SIG-M5 (cell line): ENCODE results near the gene LMO2.

ENCODE experiments used
- DNase-seq: peaks from one replicate; lab custom pipeline; 2025; lab: John Stamatoyannopoulos, UW

LMO2 gene

DNA sequence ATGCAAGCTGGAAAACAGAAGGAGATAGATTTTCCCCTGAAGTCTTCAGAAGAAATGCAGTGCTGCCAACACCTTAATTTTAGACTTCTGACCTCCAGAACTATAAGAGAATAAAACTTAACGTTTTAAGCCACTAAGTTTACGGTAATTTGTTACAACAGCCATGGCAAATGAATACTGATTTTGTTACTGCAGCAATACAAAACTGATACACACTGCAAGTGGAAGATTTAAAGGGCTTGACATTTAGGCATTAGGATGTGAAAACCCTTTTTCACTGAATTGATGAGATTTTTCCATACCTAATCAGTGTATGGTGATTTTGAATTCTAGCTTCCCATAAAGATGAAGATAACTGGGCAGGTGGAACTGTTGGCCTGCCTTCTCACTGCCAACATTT lies 22.1 kb upstream of the LMO2 start:
- DNase-seq = no peak

DNA sequence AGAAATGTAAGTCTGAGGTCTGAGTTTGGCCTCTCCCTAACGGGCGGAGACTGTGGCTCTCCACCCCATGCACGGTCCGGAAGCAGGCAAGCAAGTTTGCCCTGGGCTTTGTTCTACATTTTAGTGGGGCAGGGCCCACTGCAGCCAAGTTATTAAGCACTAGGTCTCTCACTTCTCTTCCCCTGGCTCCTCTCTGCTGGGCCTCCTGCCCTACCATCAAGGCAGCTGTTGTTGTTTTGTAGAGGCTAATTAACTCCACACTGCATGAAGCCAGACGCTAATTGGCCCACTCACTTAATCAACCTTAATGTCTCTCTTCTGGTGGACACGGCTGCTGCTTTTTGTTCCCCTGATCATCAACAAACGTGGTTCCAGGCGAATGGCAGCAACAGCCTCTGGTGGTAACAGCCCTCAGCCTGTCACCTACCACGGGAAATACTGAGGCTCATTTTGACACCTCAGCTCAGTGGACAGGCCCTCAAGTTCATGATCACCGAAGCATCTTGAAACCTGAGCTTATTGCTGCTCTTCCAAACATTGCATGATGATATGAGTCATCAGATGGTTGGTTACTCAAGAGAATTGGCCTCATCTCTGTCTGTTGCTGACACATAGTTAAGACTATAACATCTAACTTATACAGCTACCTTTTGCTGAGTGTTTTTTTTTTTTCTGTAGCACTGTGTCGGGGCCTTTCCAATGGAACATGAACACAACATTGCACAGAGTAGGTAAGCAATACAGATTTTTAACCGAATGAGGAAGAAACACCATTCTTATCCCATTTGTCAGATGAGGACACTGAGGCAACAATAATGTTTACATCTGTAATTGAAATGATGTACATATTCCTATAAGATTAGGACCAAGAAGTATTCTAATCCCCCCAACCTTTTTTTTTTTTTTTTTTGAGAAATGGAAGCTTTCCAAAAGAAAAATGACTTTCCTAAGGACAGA lies 20.8 kb upstream of the LMO2 start:
- DNase-seq = peak; percentile 64

DNA sequence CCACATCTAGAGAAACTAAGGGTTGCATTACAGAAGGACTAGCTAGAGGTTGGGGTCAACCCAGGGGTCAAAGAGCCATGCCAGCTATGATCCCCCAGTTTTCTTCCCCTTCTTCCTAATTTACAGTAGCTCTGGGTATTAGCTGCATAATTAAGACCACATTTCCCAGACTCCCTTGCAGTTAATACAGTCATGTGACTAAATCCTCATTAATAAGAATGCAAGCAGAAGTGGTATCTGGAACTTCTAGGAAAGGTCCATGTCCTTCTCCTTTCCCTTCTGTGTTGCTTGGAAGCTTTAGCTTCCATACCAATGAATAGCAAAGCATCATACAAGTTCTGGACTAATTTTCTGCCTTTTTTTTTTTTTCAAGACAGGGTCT lies 19.1 kb upstream of the LMO2 start:
- DNase-seq = no peak

DNA sequence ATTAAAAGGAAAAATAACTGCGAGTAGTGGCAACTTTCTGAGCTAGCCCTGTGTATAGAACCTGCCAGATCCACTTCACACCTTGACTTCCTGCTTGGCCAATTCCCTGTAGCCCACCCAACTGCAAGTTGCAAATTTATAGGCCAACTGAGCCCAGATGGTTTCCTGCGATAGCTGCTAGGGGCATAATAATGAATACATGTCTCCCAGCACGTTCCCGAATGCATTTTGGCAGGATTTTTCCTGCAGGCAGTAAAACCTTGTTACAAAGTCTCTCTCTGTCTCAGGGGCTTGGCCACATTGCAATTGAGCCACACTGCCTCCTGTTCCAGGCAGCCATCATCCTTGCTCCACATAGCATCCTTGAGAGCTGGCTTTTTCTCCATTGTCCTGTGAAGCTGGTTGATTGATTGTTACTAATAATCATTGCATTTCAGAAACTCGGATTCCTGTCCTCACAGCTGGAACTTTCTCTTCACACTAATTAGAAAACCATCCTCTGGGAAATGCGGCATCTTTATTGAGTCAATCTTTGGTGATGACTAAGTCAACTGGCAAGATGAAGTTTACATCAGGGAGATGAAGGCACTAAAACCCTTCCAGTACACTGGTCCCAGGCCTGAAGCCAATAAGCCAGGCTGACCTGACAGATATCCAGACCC lies 18.6 kb upstream of the LMO2 start:
- no peak for DNase-seq

DNA sequence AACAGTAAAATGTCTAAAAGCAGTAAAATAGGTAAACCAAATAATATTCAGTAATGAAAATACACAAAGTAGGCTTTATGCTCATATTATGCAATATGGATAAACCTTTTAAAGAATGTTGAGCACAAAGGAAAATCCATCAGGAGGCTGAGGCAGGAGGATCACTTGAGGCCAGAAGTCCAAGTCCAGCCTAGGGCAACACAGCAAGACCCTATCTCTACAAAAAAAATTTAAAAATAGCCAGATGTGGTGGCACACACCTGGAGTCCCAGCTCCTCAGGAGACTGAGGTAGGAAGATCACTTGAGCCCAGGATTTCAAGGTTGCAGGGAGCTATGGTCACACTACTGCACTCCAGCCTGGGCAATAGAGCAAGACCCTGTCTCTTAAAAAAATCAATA lies 17.7 kb upstream of the LMO2 start:
- DNase-seq = no peak

DNA sequence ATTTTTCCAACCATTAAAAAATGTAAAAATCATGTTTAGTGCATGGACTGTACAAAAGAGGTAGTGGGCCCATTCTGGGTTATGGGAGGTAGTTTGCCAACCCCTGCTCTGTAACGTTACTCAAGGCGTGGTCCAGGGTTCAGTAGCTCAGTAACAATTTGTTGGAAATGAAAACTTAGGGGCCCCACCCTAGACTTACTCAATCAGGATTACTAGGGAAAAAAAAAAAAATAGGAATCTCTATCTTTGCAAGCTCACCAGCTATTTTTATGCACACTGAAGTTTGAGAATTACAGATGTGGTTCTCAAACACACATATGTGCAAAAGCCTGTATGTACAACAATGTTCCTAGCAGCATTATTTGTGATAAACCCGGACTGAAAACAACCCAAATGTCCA lies 17.3 kb upstream of the LMO2 start:
- DNase-seq = no peak

DNA sequence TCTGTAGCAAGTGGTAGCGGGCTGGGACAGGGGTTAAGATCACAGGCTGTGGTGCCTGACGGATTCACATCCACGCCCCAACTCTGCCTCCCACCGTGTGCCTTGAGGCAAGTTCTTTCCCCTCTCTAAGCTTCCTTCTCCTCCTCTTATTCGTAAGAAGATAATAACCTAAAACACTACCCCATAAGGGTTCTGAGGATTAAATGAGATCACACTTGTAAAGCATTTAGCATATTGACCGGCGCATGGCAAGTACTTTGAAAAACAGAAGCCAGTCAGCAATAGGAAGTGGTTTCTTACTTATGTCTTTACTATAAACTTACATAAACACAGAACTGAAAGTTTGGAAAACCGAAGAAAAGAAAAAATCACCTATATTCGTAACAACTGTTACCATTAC lies 15.5 kb upstream of the LMO2 start:
- DNase-seq = no peak

DNA sequence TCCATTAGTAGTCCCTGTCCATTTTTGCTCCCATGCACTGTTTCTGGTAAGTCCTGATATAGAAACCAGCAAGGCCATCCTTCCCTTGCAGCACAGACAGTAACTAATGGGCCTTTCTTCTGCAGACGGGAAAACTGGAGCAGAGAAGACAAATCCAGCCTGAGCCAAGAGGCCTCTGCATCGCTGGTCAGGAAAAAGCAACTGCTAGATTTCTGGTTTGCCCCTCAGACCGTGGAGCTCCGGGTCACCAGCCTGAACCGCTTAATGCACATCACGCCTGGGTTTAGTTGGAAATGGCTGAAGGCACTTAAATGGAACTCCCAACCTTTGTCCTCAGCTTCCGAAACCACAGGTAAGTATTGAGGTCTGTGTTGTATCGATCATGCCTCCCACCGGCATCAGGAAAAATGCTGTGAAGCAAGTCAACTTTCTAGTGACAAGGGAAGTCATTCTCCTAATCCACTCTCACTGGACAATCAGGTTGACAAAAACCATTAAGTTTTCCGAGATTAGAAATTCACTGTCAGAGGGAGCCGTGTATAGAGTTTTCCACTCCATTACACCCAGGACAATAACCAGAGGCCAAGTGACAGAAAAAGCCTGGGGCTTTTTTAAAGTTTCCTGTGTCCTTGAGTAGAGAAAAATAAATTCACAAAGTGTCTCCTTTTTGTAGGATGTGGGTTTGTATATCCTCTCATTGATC lies 14.8 kb upstream of the LMO2 start:
- no peak for DNase-seq

DNA sequence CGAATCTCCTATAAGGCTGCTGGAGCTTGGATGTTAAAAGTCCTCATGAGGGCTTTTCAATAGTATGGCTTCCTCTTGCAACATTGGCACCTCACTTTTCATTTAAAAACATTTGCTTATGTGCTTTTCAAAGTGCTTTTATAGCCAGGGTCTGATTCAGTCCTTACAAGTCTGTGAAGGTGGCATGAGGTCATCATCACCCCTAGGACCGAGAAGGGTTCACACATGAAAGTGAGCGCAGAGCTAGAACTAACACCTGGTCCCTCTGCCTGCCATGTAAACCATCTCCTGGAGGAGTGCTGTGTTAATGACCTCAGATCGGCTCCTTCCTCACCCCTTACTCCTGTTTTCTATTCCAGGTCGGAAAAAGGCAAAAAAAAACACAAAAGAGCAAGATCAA lies 12.2 kb upstream of the LMO2 start:
- no peak for DNase-seq

DNA sequence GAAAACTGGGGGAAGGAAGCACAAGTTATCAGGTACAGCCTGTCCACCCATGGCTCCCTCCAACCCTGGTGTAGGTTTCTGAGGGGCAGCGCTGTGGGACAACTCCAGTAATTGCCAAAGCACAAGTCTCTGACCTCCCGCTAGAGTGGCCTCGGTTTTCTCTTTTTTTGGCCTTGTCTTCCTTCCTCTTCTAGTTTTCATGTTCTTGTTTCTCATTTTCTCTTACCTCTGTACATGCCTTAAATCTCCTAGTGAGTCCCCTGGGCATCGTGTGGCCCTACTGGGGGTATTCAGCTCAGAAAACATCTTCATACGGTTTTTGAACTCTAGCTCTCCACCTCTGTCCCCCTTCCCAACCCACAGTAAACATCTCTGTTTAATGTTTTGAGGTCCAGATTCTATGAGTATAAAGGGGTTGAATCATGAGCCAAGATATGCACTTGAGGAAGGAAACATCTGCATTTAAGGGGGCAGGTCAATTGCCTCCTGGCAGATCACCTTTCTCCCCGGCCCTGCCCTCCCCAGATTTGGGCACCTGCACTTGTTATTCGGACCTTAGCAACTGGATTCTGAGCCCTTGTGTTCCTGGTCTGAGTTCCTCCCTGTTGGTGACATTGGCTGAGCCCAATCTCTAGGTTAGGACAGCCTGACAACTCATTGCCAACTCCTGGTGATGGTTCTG lies 8.4 kb upstream of the LMO2 start:
- no peak for DNase-seq

DNA sequence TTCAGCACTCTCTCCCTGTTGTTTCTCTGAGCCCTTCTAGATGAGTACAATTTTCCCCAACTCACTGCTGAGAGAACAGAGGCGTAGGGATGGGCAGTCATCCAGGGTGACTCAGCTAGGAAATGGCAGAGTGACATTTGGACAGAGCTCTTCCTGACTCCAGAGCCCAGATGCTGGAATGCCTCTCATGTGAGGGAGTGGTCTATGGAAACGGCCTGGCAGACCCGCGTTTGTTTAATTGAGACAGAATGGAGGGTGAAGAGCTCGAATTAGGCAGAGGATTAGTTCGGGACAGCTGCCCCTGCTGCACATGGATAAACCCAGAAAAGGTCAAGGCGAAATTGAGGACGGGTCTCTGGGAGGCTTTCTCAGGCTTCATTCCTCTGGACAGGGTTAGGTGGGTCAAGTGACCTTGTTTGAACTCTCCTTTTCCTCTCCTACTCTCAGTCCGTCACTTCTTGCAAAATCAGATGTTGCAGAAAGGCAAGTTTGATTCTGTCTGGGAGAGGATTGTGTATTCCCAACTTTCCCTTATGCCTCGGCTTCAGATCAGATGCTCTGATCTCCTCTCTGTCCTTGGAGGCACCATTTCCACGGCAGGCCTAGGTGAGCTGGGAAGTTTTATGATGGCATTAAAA lies 7.6 kb upstream of the LMO2 start:
- no peak for DNase-seq

DNA sequence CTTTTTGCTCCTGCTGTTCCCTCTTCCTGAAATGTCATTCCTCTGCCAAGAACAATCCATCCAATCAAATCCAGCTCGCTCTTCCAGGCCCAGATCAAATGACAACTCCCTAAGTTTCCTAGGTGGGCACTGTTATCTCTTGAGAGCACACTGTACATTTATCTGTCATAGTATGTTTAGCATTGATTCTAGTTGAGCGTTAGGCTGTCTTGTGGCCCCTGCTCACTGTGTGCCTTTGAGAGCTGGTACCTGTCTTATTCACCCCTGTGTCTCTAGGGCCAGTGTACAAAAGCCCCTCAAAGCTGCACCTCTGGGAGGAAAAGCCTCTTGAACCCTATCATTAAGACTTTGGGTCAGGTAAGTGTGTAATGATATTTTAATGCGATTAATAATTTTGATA lies 7.1 kb upstream of the LMO2 start:
- no peak for DNase-seq

DNA sequence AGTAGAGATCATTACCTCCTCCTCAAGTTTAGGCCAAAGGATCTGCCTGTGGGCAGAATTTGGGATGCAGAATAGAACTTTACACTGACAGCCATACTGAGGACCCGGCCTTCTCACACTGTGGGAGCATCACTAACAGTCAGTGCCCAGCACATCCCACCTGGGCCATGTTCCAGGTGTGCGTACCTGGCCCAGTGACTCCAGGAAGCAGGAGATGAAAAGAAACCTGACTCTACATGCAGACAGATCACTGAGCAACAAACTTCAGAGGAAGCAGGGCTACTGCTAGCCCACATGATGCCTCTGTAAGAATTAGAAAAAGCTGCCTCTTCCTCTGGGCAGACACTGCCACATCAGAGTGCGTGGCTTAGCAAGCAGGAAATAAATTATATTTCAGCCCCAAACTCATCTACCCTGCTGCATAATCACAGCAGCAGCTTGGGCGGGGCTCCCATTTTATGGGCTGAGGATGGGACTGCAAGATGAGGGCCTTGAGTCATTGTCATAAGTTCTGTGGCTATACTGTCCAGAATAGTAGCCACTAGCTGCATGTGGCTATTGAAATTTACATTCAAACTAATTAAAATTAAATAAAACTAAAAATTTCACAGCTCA lies 6.0 kb upstream of the LMO2 start:
- DNase-seq = no peak

DNA sequence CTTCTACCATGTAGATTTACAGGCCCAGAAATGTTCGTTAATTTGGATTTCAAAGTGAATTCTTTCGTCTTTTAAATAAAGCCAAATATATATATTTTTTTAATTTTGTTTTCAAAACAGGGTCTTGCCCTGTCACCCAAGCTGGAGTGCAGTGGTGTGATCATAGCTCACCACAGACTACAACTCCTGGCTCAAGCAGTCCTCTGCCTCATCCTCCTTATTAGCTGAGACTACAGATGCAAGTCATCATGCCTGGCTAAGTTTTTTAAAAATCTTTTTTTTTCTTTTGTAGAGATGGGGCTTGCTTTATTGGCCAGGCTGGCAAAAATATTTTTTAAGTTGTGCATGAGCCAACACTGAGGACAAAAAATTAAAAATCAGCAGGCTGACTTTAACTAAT lies 5.0 kb upstream of the LMO2 start:
- DNase-seq = no peak

DNA sequence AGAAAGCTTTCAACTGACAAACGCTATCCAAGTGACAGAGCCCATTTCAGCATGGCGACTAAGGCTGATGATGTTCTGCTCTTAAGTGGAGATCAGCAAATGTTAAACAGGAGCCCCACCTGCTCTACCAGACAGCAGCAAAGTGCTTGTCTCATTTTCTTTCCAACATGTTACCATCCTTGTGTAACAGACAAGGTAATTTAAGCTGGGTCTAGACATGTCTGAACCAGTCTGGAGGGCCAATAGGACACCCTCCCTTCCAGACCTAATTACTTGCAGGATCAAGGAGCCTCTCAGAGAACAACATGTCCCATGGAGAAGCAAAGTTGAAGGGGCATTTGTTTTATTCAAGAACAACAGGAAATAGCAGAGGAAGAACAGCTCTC lies 3.9 kb upstream of the LMO2 start:
- no peak for DNase-seq

DNA sequence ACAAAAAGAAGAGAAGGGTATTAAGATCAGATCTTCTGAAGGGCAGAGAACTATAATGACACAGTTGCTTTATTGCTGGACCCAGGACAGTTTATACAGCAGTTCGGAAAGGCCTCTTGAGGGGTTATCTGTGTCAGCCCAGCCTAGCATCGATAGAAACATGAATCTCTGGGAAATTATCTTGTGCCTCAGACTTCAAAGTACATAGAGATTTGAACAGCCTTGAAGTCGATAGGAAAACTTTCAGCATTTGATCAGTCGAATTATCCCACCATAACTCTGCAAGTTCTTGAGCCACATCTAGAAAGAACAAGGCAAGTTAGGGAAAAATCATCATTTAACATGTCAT lies 2.5 kb upstream of the LMO2 start:
- DNase-seq = no peak

DNA sequence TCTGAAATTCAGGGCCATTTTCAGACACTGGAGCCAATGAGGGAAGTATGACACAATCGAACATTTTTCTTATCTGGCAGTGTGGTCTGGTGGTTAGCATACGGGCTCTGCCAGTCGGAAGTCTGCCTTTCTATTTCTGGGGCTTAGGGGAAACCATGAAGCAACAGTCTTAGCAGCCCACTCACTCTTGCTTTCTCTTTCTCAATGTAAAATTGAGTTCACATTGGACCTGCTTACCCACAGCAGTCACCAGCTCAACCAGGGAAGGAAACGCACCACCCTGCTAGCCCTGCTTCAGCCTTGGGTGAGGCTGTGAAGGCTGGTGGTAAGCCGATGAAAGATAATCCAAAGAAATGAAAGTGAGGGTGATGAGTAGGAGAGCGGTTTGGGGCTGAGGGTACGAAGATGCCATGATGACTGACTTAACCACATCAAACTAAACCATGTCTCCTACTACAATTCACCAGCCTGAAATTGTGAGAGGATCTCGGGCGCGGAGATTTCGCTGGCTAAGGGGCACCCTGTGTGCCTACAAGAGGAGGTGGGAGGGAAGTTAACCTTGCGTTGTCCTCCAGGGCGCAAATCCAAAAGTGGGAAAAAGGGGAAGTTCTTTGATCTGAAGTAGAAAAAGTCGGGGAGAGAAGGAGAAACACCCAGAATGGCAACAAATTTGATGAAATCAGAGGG lies 2.0 kb upstream of the LMO2 start:
- DNase-seq = peak; percentile 98

DNA sequence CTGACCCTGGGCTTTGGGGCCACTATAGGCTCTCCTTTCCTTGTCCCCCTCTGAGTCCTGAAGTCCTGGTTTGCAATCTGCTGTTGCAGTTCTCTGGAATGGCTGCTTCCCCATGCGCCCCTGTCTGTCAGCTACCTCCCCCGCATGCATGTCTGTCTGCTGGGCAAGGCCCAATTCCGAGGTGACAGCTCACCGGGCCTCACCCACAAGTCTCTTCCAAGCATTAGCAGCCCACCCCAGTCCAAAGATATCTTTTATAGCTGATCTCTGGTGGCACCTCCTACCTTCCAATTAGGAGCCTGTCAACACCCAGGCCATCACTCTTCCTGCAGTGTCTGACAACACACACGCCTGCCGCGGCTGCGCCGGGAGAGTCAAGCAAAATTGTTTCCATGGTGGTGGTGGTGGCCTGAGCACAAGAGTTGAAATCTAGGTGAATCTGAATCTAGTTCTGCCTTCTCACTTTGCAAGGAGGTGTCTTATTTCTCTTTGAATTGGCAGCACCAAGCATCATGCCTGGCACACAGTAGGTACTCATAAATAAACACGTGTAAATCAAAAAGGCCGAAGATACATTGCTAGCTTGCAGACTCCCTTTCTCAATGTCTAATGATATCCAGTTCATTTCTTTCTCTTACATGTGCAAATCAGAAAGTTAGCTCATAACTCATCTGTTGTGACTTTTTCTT lies 1.2 kb upstream of the LMO2 start:
- peak; percentile 79 for DNase-seq

DNA sequence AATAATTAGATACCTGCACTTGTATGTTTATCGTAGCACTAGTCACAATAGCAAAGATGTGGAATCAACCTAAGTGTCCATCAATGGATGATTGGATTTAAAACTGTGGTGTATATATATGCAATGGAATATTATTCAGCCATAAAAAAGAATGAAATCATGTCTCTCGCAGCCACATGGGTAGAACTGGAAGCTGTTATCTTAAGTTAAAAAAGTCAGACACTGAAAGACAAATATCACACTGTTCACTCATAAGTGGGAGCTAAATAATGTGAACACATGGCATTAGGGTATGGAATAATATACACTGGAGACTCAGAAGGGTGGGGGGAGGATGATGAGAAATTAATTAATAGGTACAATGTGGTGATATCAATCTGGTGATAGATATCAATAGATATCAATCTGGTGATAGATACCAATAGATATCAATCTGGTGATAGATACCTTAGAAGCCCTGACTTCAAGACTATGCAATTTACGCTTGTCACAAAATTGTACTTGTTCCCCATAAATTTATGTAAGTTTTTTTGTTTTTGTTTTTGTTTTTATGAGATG lies 2.0 kb downstream of the LMO2 start:
- DNase-seq = no peak

DNA sequence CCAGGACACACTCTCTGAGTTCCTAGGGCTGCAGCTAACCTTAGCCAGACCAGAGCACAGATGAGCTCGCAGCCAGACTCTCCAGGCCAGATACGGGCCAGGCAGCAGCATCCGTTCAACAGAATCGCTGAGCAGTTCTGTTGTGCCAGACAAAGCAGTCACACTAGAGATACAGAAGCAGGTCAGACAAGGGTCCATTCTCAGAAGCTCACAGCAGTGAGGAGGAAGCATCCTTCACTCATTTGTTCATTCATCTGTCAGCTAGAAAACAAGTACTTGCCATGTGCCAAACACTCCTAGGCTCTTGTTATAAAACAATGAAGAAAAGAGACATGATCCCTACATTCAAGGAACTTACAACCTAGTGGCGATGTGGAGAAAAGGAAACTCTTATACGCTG lies 2.6 kb downstream of the LMO2 start:
- no peak for DNase-seq
